OCI-LY7 (cell line): ENCODE data around the gene RAD51.

Experiments used
- CTCF ChIP-seq: fragments of 200-600 bp; sonication (generic); conservative IDR thresholded peaks from 2 replicates; pipeline ENCODE4 v1.5.1; 2014; ENCODE audit warnings: mild to moderate bottlenecking, antibody characterized with exemption, low read length, moderate library complexity, mixed read lengths
- EZH2phosphoT487 ChIP-seq: fragments of 200-600 bp; sonication (generic); IDR thresholded peaks from 2 replicates; pipeline ENCODE4 v1.6.1; 2018; ENCODE audit warnings: low read depth, borderline replicate concordance, mild to moderate bottlenecking, mixed run types, antibody characterized with exemption, low read length, moderate library complexity, mixed read lengths

GRCh38 chr15:40759961-40760360 lies 65.0 kb downstream of the RAD51 start:
- TF ChIP-seq CTCF, result no peak
- TF ChIP-seq EZH2phosphoT487, result no peak
